ENCODE results near the gene ARRDC4. TPM values are rescaled to one million over a fixed set of nuclear protein-coding genes. Genes with fewer than 3 reads are reported as not detected.

The ARRDC4 gene
- total RNA-seq, 1 experiment from 2014 or later = 3.2 TPM

- ChIA-PET CTCF (no interaction called here), POLR2A (no interaction called here)
- no peaks in the 10 kb centered on the region for H3K27me3 ChIP-seq (replicated peaks; ENCODE audit: control insufficient read depth, insufficient read depth, low read length)
- no peak overlapping the region for H3K27ac Mint-ChIP-seq (ENCODE audit: unreplicated experiment)
- H3K4me1 ChIP-seq = no peaks in the 10 kb centered on the region
- intact Hi-C loops (cut with micrococcal nuclease; ENCODE audit: unreplicated experiment) = no loop called here
- H3K9me3 Mint-ChIP-seq (ENCODE audit: unreplicated experiment) = no peaks in the 10 kb centered on the region
- TF ChIP-seq CTCF (IDR thresholded peaks at IDR 0.05; ENCODE audit: insufficient read depth in 1 of 2, low read depth in 1 of 2, low read length in 1 of 2, severe bottlenecking in 1 of 2, unreplicated experiment in 1 of 2) = no peak
- H3K9me3 ChIP-seq = no peaks in the 10 kb centered on the region
- BruUV-seq (replicated peaks) = no TSS peak
- H3K36me3 ChIP-seq (ENCODE audit: control insufficient read depth, insufficient read depth, low read length) = no peaks in the 10 kb centered on the region
- H3K4me3 ChIP-seq (ENCODE audit: low read depth, low read length) = no peak overlapping the region
- H3K4me3 Mint-ChIP-seq (ENCODE audit: unreplicated experiment) = no peak overlapping the region
- H3K4me1 Mint-ChIP-seq (ENCODE audit: low read depth, unreplicated experiment) = no peaks in the 10 kb centered on the region
- no peaks in the 10 kb centered on the region for H3K36me3 Mint-ChIP-seq (ENCODE audit: insufficient read depth, unreplicated experiment)
- H3K27me3 Mint-ChIP-seq (ENCODE audit: insufficient read depth, unreplicated experiment) = no peaks in the 10 kb centered on the region
- no peak for DNase-seq
Measured at GRCh38 chr15:98012354-98012753, 51.9 kb downstream of the ARRDC4 start.

- intact Hi-C loops (cut with micrococcal nuclease; ENCODE audit: unreplicated experiment) = no loop called here
- no peaks in the 10 kb centered on the region for H3K9me3 ChIP-seq
- H3K4me3 Mint-ChIP-seq (ENCODE audit: unreplicated experiment) = no peak overlapping the region
- no peaks in the 10 kb centered on the region for H3K4me1 ChIP-seq
- ChIA-PET CTCF (no interaction called here), POLR2A (no interaction called here)
- H3K36me3 Mint-ChIP-seq (ENCODE audit: insufficient read depth, unreplicated experiment) = no peaks in the 10 kb centered on the region
- H3K4me3 ChIP-seq (ENCODE audit: low read depth, low read length) = no peak overlapping the region
- no peaks in the 10 kb centered on the region for H3K36me3 ChIP-seq (ENCODE audit: control insufficient read depth, insufficient read depth, low read length)
- BruUV-seq (replicated peaks) = no TSS peak
- H3K27me3 ChIP-seq (replicated peaks; ENCODE audit: control insufficient read depth, insufficient read depth, low read length) = no peaks in the 10 kb centered on the region
- H3K27ac Mint-ChIP-seq (ENCODE audit: unreplicated experiment) = no peak overlapping the region
- no peak for DNase-seq
- TF ChIP-seq CTCF (IDR thresholded peaks at IDR 0.05; ENCODE audit: insufficient read depth in 1 of 2, low read depth in 1 of 2, low read length in 1 of 2, severe bottlenecking in 1 of 2, unreplicated experiment in 1 of 2) = no peak
- no peaks in the 10 kb centered on the region for H3K9me3 Mint-ChIP-seq (ENCODE audit: unreplicated experiment)
- no peaks in the 10 kb centered on the region for H3K4me1 Mint-ChIP-seq (ENCODE audit: low read depth, unreplicated experiment)
- H3K27me3 Mint-ChIP-seq (ENCODE audit: insufficient read depth, unreplicated experiment) = no peaks in the 10 kb centered on the region
Measured at GRCh38 chr15:98013631-98014030, 53.1 kb downstream of the ARRDC4 start.

- ChIA-PET POLR2A (no interaction called here), CTCF (no interaction called here)
- Mint-ChIP-seq H3K36me3 (ENCODE audit: insufficient read depth, unreplicated experiment) (no peaks in the 10 kb centered on the region), H3K27ac (ENCODE audit: unreplicated experiment) (no peak overlapping the region), H3K4me1 (ENCODE audit: low read depth, unreplicated experiment) (no peaks in the 10 kb centered on the region), H3K9me3 (ENCODE audit: unreplicated experiment) (no peaks in the 10 kb centered on the region), H3K27me3 (ENCODE audit: insufficient read depth, unreplicated experiment) (no peaks in the 10 kb centered on the region), H3K4me3 (ENCODE audit: unreplicated experiment) (no peak overlapping the region)
- no peak overlapping the region for H3K4me3 ChIP-seq (ENCODE audit: low read depth, low read length)
- H3K27me3 ChIP-seq (replicated peaks; ENCODE audit: control insufficient read depth, insufficient read depth, low read length) = no peaks in the 10 kb centered on the region
- DNase-seq = no peak
- intact Hi-C loops (cut with micrococcal nuclease; ENCODE audit: unreplicated experiment) = no loop called here
- TF ChIP-seq CTCF (IDR thresholded peaks at IDR 0.05; ENCODE audit: insufficient read depth in 1 of 2, low read depth in 1 of 2, low read length in 1 of 2, severe bottlenecking in 1 of 2, unreplicated experiment in 1 of 2) = no peak
- no TSS peak for BruUV-seq (replicated peaks)
- no peaks in the 10 kb centered on the region for H3K4me1 ChIP-seq
- no peaks in the 10 kb centered on the region for H3K9me3 ChIP-seq
- H3K36me3 ChIP-seq (ENCODE audit: control insufficient read depth, insufficient read depth, low read length) = no peaks in the 10 kb centered on the region
Measured at GRCh38 chr15:98017150-98017964, 56.9 kb downstream of the ARRDC4 start.

All from Caco-2 (cell line).